GM21786 (cell line): ENCODE measurements around the gene CORO1C.

ENCODE experiments used
- ATAC-seq: cut with Tn5 transposase; IDR thresholded peaks from one replicate; pipeline ENCODE4 v1.9.1; 2021; ENCODE audit not compliant: unreplicated experiment

The CORO1C gene

DNA sequence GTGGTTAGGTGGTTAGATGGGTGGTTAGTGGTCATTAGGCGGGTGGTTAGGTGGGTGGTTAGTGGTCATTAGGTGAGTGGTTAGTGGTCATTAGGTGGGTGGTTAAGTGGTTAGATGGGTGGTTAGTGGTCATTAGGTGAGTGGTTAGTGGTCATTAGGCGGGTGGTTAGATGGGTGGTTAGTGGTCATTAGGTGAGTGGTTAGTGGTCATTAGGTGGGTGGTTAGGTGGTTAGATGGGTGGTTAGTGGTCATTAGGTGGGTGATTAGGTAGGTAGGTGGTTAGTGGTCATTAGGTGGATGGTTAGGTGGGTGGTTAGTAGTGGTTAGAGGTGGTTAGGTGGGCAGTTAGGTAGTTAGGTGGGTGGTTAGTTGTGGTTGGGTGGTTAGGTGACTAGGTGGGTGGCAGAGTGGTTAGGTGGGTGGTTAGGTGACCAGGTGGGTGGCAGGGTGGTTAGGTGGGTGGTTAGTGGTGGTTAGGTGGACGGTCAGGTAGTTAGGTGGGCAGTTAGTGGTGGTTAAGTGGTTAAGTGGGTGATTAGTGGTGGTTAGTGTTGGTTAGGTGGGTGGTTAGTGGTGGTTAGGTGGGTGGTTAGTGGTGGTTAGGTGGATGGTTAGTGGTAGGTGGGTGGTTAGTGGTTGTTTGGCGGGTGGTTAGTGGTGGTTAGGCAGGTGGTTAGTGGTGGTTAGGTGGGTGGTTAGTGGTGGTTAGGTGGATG, 125.5 kb downstream of the CORO1C start:
- no peak for ATAC-seq

- no peak for ATAC-seq
Observed at GRCh38 chr12:108605000-108605689, 126.2 kb downstream of the CORO1C start.

GRCh38 chr12:108604208-108604941, 126.9 kb downstream of the CORO1C start:
- no peak for ATAC-seq

GRCh38 chr12:108603743-108604142, 127.6 kb downstream of the CORO1C start:
- ATAC-seq, result no peak

DNA sequence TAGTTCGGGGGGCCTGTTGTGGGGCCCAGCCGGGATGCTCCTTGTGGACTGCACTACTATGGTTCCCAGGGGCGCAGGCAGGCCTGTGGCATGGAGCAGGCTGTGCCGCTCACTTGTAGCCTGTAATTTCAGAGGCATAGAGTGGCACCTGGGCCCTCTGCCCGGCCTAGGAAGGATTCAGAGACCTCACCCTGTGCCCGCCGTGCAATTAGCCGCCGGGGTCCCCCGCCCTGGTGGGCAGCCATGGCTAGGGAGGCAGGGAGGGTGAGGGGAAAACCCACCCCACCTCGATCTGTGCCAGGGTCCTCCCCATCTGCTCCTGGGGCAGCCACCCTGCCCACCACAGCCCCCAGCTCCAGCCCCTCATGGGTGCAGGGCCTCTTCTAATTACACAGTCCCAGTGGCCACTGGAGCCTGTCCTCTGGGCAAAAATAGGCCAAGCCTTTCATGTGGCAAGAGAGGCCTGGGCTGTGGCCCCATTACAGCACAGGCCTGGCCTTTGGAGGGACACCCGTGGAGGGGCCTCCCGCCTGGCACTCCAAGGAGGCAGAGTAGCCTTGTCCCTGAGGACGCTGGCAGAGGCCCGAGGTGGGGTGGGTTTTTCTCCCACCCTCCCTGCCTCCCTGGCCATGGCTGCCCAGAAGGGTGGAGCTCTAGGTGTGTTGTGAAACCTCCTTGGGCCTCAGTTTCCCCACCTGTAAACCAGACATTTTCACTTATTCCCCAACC, 128.2 kb downstream of the CORO1C start:
- ATAC-seq, result no peak

GRCh38 chr12:108602209-108602705, 129.1 kb downstream of the CORO1C start:
- ATAC-seq, result no peak

GRCh38 chr12:108600702-108601007, 130.7 kb downstream of the CORO1C start:
- ATAC-seq, result no peak

DNA sequence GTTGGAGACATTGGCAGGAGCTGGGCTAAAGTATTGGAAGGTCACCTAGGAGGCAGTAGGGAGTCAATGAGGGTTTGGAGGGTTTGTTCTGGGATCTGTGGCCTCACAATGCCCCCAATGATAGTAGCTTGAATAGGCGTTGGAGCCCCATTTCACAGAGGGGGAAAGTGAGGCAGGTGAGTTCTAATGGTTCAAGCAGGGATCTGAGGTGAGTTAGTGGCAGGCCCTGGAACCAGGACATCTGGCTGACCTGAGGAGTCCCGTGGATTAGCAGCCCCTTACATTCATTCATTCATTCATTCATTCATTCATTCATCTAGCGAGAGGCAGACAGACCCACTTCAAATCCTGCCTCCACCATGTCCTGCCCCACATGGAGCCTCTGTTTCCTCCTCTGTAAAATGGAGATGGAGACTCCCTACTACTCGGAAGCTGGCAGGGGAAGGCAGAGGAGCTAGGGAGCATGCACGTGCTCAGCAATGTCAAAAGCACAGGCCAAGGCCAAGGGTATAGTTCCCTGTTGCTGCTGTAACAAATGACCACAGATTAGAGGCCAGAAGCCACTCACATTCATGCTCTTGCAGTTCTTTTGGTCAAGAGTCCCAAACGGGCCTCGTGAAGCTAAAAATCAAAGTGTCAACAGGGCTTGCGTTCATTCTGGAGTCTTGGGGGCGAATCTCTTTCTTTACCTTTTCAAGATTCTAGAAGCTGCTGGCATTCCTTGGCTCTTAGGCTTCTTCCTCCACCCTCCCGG, 131.2 kb downstream of the CORO1C start:
- no peak for ATAC-seq

DNA sequence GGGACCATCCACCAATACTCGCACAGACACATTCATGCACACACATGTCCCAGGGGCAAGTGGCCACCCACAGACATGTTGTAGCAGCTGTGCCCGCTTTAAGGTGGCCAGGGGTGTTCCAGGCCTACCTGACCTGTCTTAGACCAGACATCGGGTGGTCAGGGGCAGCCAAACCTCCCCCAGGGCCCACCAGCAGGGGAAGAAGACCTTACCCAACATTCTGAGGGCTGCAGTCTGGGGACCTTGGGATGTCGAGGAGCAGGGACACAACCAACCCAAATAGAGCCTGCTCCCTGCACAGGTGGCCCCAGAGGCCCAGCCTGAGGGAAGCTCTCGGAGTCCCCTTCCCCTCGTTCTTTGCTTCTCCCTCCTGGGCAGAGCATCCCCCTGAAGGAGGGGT, 131.8 kb downstream of the CORO1C start:
- no peak for ATAC-seq

DNA sequence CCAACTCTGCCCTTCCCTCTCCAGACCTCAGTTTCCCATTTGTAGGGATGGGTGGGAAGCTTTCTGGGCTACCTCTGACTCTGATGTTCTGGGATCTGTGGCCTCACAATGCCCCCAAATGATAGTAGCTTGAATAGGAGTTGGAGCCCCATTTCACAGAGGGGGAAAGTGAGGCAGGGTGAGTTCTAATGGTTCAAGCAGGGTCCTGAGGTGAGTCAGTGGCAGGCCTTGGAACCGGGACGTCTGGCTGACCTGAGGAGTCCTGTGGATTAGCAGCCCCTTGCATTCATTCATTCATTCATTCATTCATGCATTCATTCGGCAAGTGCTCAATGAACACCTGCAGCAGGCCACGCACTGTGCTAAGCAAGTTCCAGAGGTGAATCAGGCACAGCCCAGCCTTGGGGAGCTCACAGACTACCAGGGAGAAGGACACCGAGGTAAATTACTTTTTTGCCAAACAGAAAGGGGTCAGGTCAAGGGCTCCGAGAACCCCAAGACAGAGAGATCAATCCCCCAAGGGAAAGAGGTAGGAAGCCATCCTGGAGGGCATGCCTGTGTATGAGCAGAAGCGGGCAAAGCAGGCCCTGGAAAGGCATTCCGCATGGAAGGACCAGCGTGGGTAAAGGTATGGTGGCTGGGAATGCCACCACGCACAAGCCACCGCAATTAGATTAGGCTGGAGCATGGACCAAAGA, 132.6 kb downstream of the CORO1C start:
- ATAC-seq, result no peak

DNA sequence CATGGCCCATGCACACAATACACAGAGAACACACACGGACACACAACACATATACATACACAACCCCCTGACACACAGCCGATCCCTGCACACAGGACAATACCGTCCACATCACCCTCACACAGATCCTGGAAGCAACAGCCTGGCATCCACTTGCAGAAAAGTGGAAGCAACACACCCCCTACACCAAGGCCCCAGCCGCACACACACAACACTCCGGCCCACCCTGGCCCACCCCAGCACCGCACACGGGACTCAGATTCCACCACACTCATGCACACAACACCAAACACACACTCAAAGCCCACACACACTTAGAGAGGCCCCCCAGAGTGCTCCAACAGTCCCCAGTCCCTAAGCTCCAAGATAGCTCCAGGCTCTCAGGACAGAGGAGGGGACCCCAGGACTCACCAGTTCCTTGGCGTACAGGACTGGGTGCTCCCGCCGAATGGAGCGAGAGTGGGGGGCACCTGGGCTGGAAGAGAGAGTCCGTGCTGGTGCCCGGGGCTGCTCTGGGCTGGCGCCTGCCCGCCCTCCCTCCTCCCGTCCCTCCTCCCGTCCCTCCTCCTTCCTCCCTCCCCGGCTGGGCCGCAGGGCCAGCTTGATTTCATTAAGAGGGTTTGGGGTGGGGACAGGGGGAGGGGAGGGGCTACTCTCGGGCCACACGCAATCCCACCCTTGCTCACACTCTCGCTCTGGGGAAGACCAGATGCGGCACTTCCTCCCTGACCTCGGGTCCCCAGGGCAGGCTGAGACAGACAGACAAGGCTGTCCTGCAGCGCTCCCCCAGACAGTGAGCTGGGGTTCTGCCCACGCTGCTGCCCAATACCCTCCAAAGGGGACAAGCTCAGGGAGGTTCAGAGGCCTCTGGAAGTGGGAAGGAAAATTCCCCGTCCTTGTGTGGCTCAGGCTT, 133.5 kb downstream of the CORO1C start, which contains the start of gene TMEM119:
Gene TMEM119, minus strand, starts transcription at position 526 of the 913 bp plus-strand sequence. CDS start 5,701 bp downstream, outside the sequence.
- no peak for ATAC-seq

DNA sequence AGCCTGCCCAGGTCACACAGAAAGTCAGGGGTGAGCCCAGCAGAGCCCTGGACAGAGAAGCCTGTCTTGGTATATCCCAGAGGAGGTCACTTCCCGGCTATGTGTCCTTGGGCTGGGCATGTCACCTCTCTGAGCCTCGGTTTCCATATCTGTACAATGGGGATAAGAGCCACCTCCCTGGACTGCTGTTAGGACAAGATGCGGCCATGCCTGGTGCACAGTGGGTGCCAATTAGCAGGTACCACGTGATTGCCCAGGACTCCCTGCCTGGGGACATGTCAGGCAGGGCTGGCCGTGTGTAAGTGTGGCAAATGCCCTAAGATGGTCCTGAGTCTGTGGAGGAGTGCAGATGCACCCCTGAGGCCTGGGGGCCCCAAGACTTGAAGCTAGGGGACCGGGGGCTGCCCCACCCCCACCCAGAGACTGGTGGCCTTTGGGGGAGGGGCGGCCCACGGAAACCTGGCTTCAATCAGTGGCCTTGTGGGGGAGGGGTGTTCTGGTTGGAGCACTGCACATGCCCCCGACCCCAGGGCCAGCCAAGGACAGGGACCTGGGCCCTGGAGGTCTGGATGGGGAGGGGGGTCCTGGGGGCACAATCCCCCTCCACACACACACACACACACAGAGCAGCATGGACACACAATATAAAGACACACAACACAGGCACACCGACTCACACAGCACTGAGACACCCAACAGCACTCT, 134.3 kb downstream of the CORO1C start:
- no peak for ATAC-seq

GRCh38 chr12:108595711-108596647, 135.3 kb downstream of the CORO1C start:
- ATAC-seq, result no peak
